Neural progenitor cell (in vitro differentiated cells): ENCODE results near the gene ZSCAN5A.

Experiments
- CTCF ChIP-seq: fragments of 200-600 bp; sonication (generic); IDR thresholded peaks from 2 replicates; pipeline ENCODE4 v1.5.1; 2017; ENCODE audit warnings: antibody characterized with exemption, mild to moderate bottlenecking
- EZH2 ChIP-seq: fragments of 200-600 bp; sonication (generic); IDR thresholded peaks from 2 replicates; pipeline ENCODE4 v1.6.1; 2017; ENCODE audit warnings: antibody characterized with exemption, mild to moderate bottlenecking, moderate library complexity
- EZH2phosphoT487 ChIP-seq: fragments of 200-600 bp; sonication (generic); IDR thresholded peaks from 2 replicates; pipeline ENCODE4 v1.6.1; 2017; ENCODE audit warnings: antibody characterized with exemption

GRCh38 chr19:56315077-56315828, 614 bp upstream of the ZSCAN5A start:
- TF ChIP-seq EZH2 (no peak), CTCF (no peak), EZH2phosphoT487 (no peak)
